ENCODE results near the gene ZNF544. TPM values are rescaled to one million over a fixed set of nuclear protein-coding genes. Genes with fewer than 3 reads are reported as not detected.
A peak's percentile ranks its signal among the peaks of the same experiment; 100 is the strongest.
"Not testable (repeated sequence)": the region's sequence is repeated elsewhere in the genome, so short reads cannot be mapped to it uniquely, and the experiment has no call there.

Gene ZNF544
- total RNA-seq, 1 donor: 35.6 TPM

- H3K4me3 ChIP-seq (ENCODE audit: low read depth, low read length): no peak overlapping the region
- no peak for DNase-seq (ENCODE audit: low read depth)
- TF ChIP-seq, protein P1, sequence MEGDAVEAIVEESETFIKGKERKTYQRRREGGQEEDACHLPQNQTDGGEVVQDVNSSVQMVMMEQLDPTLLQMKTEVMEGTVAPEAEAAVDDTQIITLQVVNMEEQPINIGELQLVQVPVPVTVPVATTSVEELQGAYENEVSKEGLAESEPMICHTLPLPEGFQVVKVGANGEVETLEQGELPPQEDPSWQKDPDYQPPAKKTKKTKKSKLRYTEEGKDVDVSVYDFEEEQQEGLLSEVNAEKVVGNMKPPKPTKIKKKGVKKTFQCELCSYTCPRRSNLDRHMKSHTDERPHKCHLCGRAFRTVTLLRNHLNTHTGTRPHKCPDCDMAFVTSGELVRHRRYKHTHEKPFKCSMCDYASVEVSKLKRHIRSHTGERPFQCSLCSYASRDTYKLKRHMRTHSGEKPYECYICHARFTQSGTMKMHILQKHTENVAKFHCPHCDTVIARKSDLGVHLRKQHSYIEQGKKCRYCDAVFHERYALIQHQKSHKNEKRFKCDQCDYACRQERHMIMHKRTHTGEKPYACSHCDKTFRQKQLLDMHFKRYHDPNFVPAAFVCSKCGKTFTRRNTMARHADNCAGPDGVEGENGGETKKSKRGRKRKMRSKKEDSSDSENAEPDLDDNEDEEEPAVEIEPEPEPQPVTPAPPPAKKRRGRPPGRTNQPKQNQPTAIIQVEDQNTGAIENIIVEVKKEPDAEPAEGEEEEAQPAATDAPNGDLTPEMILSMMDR (IDR thresholded peaks at IDR 0.05; ENCODE audit: insufficient read depth, low read length): no peak
Observed at GRCh38 chr19:58248886-58249285, 20.2 kb downstream of the ZNF544 start.

- TF ChIP-seq, protein P1 (IDR thresholded peaks at IDR 0.05; ENCODE audit: insufficient read depth, low read length): no peak
- DNase-seq (ENCODE audit: low read depth): no peak
- H3K4me3 ChIP-seq (ENCODE audit: low read depth, low read length): no peak overlapping the region
Observed at GRCh38 chr19:58252102-58252685, 23.5 kb downstream of the ZNF544 start.

GRCh38 chr19:58258259-58258658 is 29.5 kb downstream of the ZNF544 start:
- not testable (repeated sequence) for DNase-seq (ENCODE audit: low read depth); H3K4me3 ChIP-seq (ENCODE audit: low read depth, low read length)

GRCh38 chr19:58261600-58261967 is 32.9 kb downstream of the ZNF544 start:
- DNase-seq (ENCODE audit: low read depth): no peak
- TF ChIP-seq, protein P1 (IDR thresholded peaks at IDR 0.05; ENCODE audit: insufficient read depth, low read length): no peak

GRCh38 chr19:58261968-58262921 is 33.5 kb downstream of the ZNF544 start:
- peak; percentile 4 for DNase-seq (ENCODE audit: low read depth)
- TF ChIP-seq, protein P1 (IDR thresholded peaks at IDR 0.05; ENCODE audit: insufficient read depth, low read length): no peak
- no peak overlapping the region for H3K4me3 ChIP-seq (ENCODE audit: low read depth, low read length)

More at GRCh38 chr19:58261600-58261967, 32.9 kb downstream of the ZNF544 start:
- no peak overlapping the region for H3K4me3 ChIP-seq (ENCODE audit: low read depth, low read length)

DNA sequence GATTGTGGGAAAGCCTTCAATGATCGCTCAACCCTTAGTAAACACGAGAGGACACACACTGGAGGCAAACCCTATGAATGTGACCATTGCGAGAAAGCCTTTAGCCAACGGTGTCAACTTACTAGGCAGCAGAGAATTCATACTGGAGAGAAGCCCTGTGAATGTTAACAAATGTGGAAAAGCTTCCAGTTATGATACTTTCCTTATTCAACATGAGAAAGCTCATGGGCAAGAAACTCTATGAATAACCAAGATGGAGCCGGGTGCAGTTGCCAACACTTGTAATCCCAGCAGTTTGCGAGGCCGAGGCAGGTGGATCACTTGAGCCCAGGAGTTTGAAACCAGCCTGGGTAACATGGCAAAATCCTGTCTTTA is 34.2 kb downstream of the ZNF544 start:
- no peak overlapping the region for H3K4me3 ChIP-seq (ENCODE audit: low read depth, low read length)
- DNase-seq (ENCODE audit: low read depth): no peak
- TF ChIP-seq, protein P1 (IDR thresholded peaks at IDR 0.05; ENCODE audit: insufficient read depth, low read length): no peak

- TF ChIP-seq, protein P1 (IDR thresholded peaks at IDR 0.05; ENCODE audit: insufficient read depth, low read length): no peak
- no peak for DNase-seq (ENCODE audit: low read depth)
- no peak overlapping the region for H3K4me3 ChIP-seq (ENCODE audit: low read depth, low read length)
Observed at GRCh38 chr19:58265100-58265499, 36.4 kb downstream of the ZNF544 start.
